Measurements from ENCODE around the gene CPAMD8. TPM values are rescaled to one million over a fixed set of nuclear protein-coding genes. Genes with fewer than 3 reads are reported as not detected.
"Not testable (repeated sequence)": the region's sequence is repeated elsewhere in the genome, so short reads cannot be mapped to it uniquely, and the experiment has no call there.

Gene CPAMD8
- total RNA-seq, 1 experiment from 2014 or later, result 4.5 TPM

- H3K4me3 ChIP-seq (ENCODE audit: insufficient read depth, low read depth, low read length), result no peak overlapping the region
- H3K36me3 ChIP-seq (replicated peaks; ENCODE audit: control insufficient read depth, insufficient read depth, low read length), result no peaks in the 10 kb centered on the region
- no peaks in the 10 kb centered on the region for H3K27me3 ChIP-seq (ENCODE audit: control insufficient read depth, insufficient read depth, low read length)
- no peak for DNase-seq
Measured at GRCh38 chr19:16887353-16888265, 139.0 kb downstream of the CPAMD8 start.

GRCh38 chr19:16886305-16886880 is 140.2 kb downstream of the CPAMD8 start:
- H3K36me3 ChIP-seq (replicated peaks; ENCODE audit: control insufficient read depth, insufficient read depth, low read length), result no peaks in the 10 kb centered on the region

GRCh38 chr19:16885166-16885565 is 141.4 kb downstream of the CPAMD8 start:
- Histone ChIP-seq H3K4me3 (ENCODE audit: insufficient read depth, low read depth, low read length) (no peak overlapping the region), H3K27me3 (ENCODE audit: control insufficient read depth, insufficient read depth, low read length) (no peaks in the 10 kb centered on the region), H3K36me3 (replicated peaks; ENCODE audit: control insufficient read depth, insufficient read depth, low read length) (no peaks in the 10 kb centered on the region)
- no peak for DNase-seq

More at GRCh38 chr19:16886305-16886880, 140.2 kb downstream of the CPAMD8 start:
- no peaks in the 10 kb centered on the region for H3K27me3 ChIP-seq (ENCODE audit: control insufficient read depth, insufficient read depth, low read length)
- no peak overlapping the region for H3K4me3 ChIP-seq (ENCODE audit: insufficient read depth, low read depth, low read length)
- DNase-seq, result no peak

GRCh38 chr19:16883522-16883921 is 143.1 kb downstream of the CPAMD8 start:
- H3K36me3 ChIP-seq (replicated peaks; ENCODE audit: control insufficient read depth, insufficient read depth, low read length), result peaks cover 6% of the 10 kb centered on the region
- no peak overlapping the region for H3K4me3 ChIP-seq (ENCODE audit: insufficient read depth, low read depth, low read length)
- no peaks in the 10 kb centered on the region for H3K27me3 ChIP-seq (ENCODE audit: control insufficient read depth, insufficient read depth, low read length)
- no peak for DNase-seq

- Histone ChIP-seq H3K36me3 (replicated peaks; ENCODE audit: control insufficient read depth, insufficient read depth, low read length) (peaks cover 11% of the 10 kb centered on the region), H3K27me3 (ENCODE audit: control insufficient read depth, insufficient read depth, low read length) (no peaks in the 10 kb centered on the region), H3K4me3 (ENCODE audit: insufficient read depth, low read depth, low read length) (no peak overlapping the region)
- no peak for DNase-seq
Measured at GRCh38 chr19:16882146-16882545, 144.5 kb downstream of the CPAMD8 start.

GRCh38 chr19:16880884-16881554 is 145.6 kb downstream of the CPAMD8 start:
- DNase-seq, result no peak

GRCh38 chr19:16878181-16878965 is 148.2 kb downstream of the CPAMD8 start:
- no peaks in the 10 kb centered on the region for H3K27me3 ChIP-seq (ENCODE audit: control insufficient read depth, insufficient read depth, low read length)
- H3K4me3 ChIP-seq (ENCODE audit: insufficient read depth, low read depth, low read length), result no peak overlapping the region
- H3K36me3 ChIP-seq (replicated peaks; ENCODE audit: control insufficient read depth, insufficient read depth, low read length), result peaks cover 20% of the 10 kb centered on the region
- DNase-seq, result no peak

More at GRCh38 chr19:16880884-16881554, 145.6 kb downstream of the CPAMD8 start:
- H3K36me3 ChIP-seq (replicated peaks; ENCODE audit: control insufficient read depth, insufficient read depth, low read length), result peaks cover 17% of the 10 kb centered on the region
- no peaks in the 10 kb centered on the region for H3K27me3 ChIP-seq (ENCODE audit: control insufficient read depth, insufficient read depth, low read length)
- H3K4me3 ChIP-seq (ENCODE audit: insufficient read depth, low read depth, low read length), result no peak overlapping the region

- Histone ChIP-seq H3K27me3 (ENCODE audit: control insufficient read depth, insufficient read depth, low read length) (no peaks in the 10 kb centered on the region), H3K4me3 (ENCODE audit: insufficient read depth, low read depth, low read length) (no peak overlapping the region), H3K36me3 (replicated peaks; ENCODE audit: control insufficient read depth, insufficient read depth, low read length) (peaks cover 23% of the 10 kb centered on the region)
- no peak for DNase-seq
Measured at GRCh38 chr19:16877581-16877980, 149.0 kb downstream of the CPAMD8 start.

- H3K36me3 ChIP-seq (replicated peaks; ENCODE audit: control insufficient read depth, insufficient read depth, low read length), result peaks cover 25% of the 10 kb centered on the region
- no peak for DNase-seq
- H3K4me3 ChIP-seq (ENCODE audit: insufficient read depth, low read depth, low read length), result no peak overlapping the region
- H3K27me3 ChIP-seq (ENCODE audit: control insufficient read depth, insufficient read depth, low read length), result no peaks in the 10 kb centered on the region
Measured at GRCh38 chr19:16876904-16877361, 149.7 kb downstream of the CPAMD8 start.

- Histone ChIP-seq H3K27me3 (ENCODE audit: control insufficient read depth, insufficient read depth, low read length) (no peaks in the 10 kb centered on the region), H3K36me3 (replicated peaks; ENCODE audit: control insufficient read depth, insufficient read depth, low read length) (peaks cover 35% of the 10 kb centered on the region), H3K4me3 (ENCODE audit: insufficient read depth, low read depth, low read length) (no peak overlapping the region)
- no peak for DNase-seq
Measured at GRCh38 chr19:16875584-16876555, 150.7 kb downstream of the CPAMD8 start.

- peaks cover 38% of the 10 kb centered on the region for H3K36me3 ChIP-seq (replicated peaks; ENCODE audit: control insufficient read depth, insufficient read depth, low read length)
- DNase-seq, result not testable (repeated sequence)
Measured at GRCh38 chr19:16874978-16875299, 151.7 kb downstream of the CPAMD8 start.

GRCh38 chr19:16874250-16874977 is 152.2 kb downstream of the CPAMD8 start:
- Histone ChIP-seq H3K36me3 (replicated peaks; ENCODE audit: control insufficient read depth, insufficient read depth, low read length) (peaks cover 36% of the 10 kb centered on the region), H3K4me3 (ENCODE audit: insufficient read depth, low read depth, low read length) (no peak overlapping the region), H3K27me3 (ENCODE audit: control insufficient read depth, insufficient read depth, low read length) (no peaks in the 10 kb centered on the region)
- no peak for DNase-seq

More at GRCh38 chr19:16874978-16875299, 151.7 kb downstream of the CPAMD8 start:
- H3K27me3 ChIP-seq (ENCODE audit: control insufficient read depth, insufficient read depth, low read length); H3K4me3 ChIP-seq (ENCODE audit: insufficient read depth, low read depth, low read length): not testable (repeated sequence)

GRCh38 chr19:16873594-16873993 is 153.0 kb downstream of the CPAMD8 start:
- no peaks in the 10 kb centered on the region for H3K27me3 ChIP-seq (ENCODE audit: control insufficient read depth, insufficient read depth, low read length)
- H3K36me3 ChIP-seq (replicated peaks; ENCODE audit: control insufficient read depth, insufficient read depth, low read length), result peaks cover 35% of the 10 kb centered on the region
- no peak for DNase-seq
- no peak overlapping the region for H3K4me3 ChIP-seq (ENCODE audit: insufficient read depth, low read depth, low read length)

Measured in H7 (cell line).